Caki2 (cell line): ENCODE results near the gene SH3RF2. TPM values are rescaled to one million over a fixed set of nuclear protein-coding genes. Genes with fewer than 3 reads are reported as not detected.

Experiments used
- DNase-seq: peaks from one replicate; pipeline ENCODE4 v3.0.0-alpha.2; 2015; ENCODE audit warnings: low read depth
- in situ Hi-C: cut with HindIII; loops from 2 replicates; pipeline ENCODE4 v1.10.0; 2016; ENCODE audit warnings: low sequenced_read_pairs, low pct_unique_long_range_greater_than_20kb, mixed read lengths
- total RNA-seq: library from RNA; depleted of rRNA; stranded (reverse); fragments of >200 nt; shearing (Covaris generic); gene quantifications from 2 replicates; pipeline ENCODE4 v1.2.3, GENCODE V29; 2014; ENCODE audit warnings: low replicate concordance

Gene SH3RF2
- total RNA-seq, 1 experiment from 2014 or later = 11.0 TPM

- in situ Hi-C loops = no loop called here
- no peak for DNase-seq
Measured at GRCh38 chr5:146013761-146014160, 77.4 kb downstream of the SH3RF2 start.

- in situ Hi-C loops = no loop called here
- no peak for DNase-seq
Measured at GRCh38 chr5:146015001-146015400, 78.6 kb downstream of the SH3RF2 start.

GRCh38 chr5:146016764-146017484, 80.5 kb downstream of the SH3RF2 start:
- no peak for DNase-seq
- in situ Hi-C loops = no loop called here

GRCh38 chr5:146018514-146019375, 82.4 kb downstream of the SH3RF2 start:
- DNase-seq = no peak

GRCh38 chr5:146020100-146020499, 83.7 kb downstream of the SH3RF2 start:
- no peak for DNase-seq
- in situ Hi-C loops = no loop called here

More at GRCh38 chr5:146018514-146019375, 82.4 kb downstream of the SH3RF2 start:
- in situ Hi-C loops = no loop called here

GRCh38 chr5:146024034-146024433, 87.7 kb downstream of the SH3RF2 start:
- DNase-seq = no peak
- in situ Hi-C loops = no loop called here

- in situ Hi-C loops = no loop called here
- DNase-seq = no peak
Measured at GRCh38 chr5:146025114-146025680, 88.8 kb downstream of the SH3RF2 start.

GRCh38 chr5:146025681-146026080, 89.3 kb downstream of the SH3RF2 start:
- DNase-seq = no peak
- in situ Hi-C loops = no loop called here

GRCh38 chr5:146026307-146027010, 90.1 kb downstream of the SH3RF2 start:
- no peak for DNase-seq
- in situ Hi-C loops = no loop called here

- in situ Hi-C loops = no loop called here
- peak; percentile 93 for DNase-seq
Measured at GRCh38 chr5:146027751-146028150, 91.4 kb downstream of the SH3RF2 start.

GRCh38 chr5:146032911-146033310, 96.5 kb downstream of the SH3RF2 start:
- DNase-seq = no peak
- in situ Hi-C loops = no loop called here

- in situ Hi-C loops = no loop called here
- DNase-seq = no peak
Measured at GRCh38 chr5:146034127-146034526, 97.7 kb downstream of the SH3RF2 start.

GRCh38 chr5:146034605-146035004, 98.2 kb downstream of the SH3RF2 start:
- DNase-seq = no peak
- in situ Hi-C loops = no loop called here

GRCh38 chr5:146039420-146039819, 103.0 kb downstream of the SH3RF2 start:
- no peak for DNase-seq
- in situ Hi-C loops = no loop called here

- DNase-seq = no peak
- in situ Hi-C loops = no loop called here
Measured at GRCh38 chr5:146040527-146040926, 104.1 kb downstream of the SH3RF2 start.

- in situ Hi-C loops = no loop called here
- peak; percentile 33 for DNase-seq
Measured at GRCh38 chr5:146041180-146041789, 104.9 kb downstream of the SH3RF2 start.

GRCh38 chr5:146042628-146043279, 106.4 kb downstream of the SH3RF2 start:
- peak; percentile 78 for DNase-seq
- in situ Hi-C loops = no loop called here

GRCh38 chr5:146043722-146044121, 107.3 kb downstream of the SH3RF2 start:
- in situ Hi-C loops = no loop called here
- DNase-seq = no peak
